ENCODE results near the gene CDC37L1.

DNA sequence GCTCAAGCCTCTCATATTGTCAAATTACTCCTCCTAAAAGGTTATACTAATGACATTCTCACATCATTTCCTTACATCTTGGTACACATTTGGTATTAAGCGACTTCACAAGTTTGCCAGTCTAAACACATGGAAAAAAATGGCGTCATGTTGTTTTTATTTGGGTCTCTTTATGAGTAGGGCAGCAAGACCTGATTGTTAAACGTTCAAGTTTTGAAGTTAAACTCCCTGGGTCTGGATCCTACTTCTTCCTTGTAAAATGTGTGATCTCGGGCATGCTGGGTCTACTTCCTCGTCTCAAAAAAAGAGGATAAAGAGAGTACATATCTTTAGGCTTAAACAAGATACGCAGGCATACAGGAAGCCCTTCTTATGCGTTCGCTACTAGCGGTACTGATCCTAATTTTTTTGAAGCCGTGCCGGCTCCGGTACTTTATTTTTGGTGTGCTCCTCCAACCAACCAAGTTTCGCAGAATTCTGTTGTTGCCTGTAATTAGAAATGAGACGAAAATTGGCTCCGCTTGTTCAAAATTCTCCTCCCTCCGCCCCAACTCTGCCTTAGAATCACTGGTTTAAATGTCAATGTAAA lies 596 bp upstream of the CDC37L1 start:
- TF ChIP-seq, protein P1, sequence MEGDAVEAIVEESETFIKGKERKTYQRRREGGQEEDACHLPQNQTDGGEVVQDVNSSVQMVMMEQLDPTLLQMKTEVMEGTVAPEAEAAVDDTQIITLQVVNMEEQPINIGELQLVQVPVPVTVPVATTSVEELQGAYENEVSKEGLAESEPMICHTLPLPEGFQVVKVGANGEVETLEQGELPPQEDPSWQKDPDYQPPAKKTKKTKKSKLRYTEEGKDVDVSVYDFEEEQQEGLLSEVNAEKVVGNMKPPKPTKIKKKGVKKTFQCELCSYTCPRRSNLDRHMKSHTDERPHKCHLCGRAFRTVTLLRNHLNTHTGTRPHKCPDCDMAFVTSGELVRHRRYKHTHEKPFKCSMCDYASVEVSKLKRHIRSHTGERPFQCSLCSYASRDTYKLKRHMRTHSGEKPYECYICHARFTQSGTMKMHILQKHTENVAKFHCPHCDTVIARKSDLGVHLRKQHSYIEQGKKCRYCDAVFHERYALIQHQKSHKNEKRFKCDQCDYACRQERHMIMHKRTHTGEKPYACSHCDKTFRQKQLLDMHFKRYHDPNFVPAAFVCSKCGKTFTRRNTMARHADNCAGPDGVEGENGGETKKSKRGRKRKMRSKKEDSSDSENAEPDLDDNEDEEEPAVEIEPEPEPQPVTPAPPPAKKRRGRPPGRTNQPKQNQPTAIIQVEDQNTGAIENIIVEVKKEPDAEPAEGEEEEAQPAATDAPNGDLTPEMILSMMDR (IDR thresholded peaks at IDR 0.05) = no peak
- no peak for TF ChIP-seq POLR2A (IDR thresholded peaks at IDR 0.05)
